GM21528 (cell line): Measurements from ENCODE around the gene SPAG9.

Source experiments
- ATAC-seq: cut with Tn5 transposase; IDR thresholded peaks from one replicate; pipeline ENCODE4 v1.9.1; 2021; ENCODE audit warnings: mild to moderate bottlenecking, moderate library complexity; ENCODE audit not compliant: unreplicated experiment, low FRiP score

Gene SPAG9

DNA sequence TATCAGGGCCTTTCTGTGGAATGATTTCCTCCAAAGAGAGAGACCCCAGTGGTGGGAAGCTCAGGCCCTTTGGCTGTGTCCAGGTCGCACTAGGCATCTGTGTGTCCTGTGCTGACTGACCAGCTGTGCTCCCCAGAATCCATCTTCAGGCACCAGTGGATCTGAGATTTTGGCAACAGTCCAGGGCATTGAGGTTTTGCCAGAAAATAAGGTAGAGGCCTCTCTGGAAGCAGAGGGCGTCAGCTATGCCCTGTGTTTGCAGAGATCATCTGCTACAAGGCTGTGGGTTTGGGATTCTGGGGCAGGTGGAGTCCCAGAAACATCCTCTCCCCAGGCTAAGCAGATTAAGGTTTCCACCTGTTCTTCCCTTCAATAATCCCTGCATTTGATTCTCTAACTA is 197.1 kb downstream of the SPAG9 start:
- no peak for ATAC-seq

DNA sequence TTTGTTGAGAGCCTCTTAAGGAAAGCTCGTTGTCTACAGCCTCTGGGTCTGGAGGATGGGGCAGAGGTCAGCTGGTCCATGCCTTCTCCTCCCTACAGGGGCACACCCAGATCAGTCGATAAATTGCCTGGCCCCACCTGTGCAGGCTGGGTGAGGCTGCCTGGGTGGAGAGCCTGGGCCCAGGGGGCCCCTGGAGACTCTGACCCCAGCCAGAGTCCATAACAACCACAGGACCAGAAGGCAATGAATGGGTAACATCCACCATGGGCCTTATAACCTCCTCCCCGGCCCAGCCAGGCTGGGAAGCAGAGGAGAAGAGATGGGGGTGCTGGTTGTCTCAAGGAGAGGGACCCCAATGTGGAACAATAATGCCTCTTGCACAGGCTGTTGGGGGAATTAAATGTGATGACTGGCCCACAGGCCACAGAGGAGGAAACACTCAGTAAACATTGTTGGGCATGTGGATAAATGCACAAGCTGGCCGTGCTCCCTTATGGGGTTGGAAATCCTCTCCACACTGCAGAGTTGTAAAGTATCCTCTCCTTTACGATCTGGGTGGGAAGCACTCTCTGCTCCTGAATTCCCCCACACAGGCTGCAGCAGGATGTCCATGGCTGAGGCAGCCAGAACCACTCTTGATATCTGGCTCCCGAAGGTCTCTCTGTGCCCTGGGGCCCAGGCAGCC is 197.8 kb downstream of the SPAG9 start:
- no peak for ATAC-seq

DNA sequence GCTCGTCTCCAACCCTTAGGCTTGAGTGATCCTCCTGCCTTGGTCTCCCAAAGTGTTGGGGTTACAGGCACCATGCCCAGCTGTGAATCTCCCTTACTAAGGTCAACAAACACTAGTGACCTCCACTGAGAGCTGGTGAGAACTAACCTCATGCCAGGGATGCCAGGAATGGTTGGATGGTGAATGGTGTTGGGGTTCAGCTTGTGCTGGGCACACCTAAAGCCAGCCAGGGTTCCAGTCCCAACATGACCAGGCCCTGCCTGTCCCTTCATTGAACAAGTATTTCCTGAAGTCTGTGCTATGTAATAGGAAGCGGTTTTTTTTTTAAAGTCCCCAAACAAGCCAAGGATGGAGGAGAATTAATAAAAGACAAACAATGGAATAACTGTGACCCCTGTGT is 198.6 kb downstream of the SPAG9 start:
- no peak for ATAC-seq

DNA sequence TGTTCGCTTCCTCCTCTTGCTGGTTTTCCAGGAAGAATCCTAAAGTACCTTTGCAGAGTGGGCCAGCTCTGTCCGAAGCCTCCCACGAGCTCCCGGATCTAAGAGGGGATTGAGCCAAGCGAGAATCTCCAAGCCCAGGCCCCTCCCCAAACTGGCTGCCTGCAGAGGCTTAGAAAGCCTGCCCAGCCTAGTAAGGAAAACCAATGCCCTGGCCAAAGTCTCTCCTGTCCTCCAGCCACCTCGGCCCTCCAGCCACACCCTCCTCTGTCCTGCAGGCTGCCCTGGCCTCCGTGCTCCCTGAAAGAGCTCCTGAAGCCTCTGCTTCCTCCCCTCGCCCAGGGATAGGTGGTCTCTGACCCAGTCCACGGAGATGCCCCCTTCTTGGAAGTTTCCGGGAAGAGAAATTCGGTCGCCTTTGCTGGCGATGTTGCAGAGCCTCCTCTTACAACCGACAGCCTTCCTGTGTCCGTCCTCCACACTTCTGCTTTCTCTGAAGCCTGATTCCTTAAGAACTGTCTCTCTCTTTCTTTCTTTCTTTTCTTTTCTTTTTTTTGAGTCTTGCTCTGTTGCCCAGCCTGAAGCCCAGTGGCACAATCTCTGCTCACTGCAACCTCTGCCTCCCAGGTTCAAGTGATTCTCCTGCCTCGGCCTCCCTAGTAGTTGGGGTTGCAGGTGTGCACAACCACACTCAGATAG is 199.6 kb downstream of the SPAG9 start:
- no peak for ATAC-seq

DNA sequence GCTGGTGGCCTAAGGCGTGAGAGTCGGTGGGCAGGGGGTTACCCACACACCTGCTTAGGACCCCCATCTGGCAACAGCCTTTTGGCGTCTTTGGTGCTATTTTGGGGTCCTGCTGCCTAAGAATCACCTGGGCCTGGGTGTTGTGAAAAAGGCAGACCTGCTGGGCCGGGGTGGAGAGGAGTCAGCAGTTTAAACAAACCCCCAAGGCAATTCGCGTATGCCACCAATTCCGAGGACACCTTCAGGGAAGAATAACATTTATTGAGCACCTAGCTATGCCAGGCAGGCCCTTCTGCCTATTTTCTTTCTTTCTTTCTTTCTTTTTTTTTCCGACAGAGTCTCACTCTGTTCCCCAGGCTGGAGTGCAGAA is 200.6 kb downstream of the SPAG9 start:
- no peak for ATAC-seq

DNA sequence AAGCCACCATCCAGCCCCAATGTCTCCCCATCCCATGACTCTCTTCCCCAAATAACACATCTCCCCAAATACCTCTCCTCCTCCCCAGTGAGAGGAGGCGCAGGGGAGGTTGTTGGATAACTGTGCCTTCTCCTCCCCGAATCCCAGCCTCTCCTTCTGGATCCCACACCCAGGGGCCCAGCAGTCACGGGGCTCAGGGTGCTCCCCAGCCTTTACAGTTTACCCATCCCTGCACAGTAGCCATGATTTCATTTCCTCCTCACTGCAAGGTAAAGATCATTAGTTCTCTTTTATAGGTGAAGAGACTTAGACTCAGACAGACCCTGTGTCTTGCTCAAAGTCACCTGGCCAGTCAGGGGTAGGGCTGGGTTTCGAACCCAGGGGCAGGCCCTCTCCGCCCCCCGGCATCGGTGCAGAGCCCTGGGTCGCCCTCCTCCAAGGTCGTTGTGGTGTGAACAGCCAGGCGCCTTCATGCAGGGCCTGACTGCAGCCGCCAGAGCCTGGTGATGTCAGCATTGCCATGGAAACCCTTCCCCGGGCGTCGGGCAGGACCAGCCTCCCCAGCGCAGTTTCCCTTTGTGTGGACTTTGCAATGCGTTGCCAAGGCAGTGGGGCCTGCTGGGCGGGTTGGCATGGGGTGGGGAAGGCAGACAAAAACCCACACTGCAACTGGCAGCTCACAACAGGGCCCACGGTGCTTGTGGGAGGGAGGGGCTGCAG is 201.2 kb downstream of the SPAG9 start:
- no peak for ATAC-seq

DNA sequence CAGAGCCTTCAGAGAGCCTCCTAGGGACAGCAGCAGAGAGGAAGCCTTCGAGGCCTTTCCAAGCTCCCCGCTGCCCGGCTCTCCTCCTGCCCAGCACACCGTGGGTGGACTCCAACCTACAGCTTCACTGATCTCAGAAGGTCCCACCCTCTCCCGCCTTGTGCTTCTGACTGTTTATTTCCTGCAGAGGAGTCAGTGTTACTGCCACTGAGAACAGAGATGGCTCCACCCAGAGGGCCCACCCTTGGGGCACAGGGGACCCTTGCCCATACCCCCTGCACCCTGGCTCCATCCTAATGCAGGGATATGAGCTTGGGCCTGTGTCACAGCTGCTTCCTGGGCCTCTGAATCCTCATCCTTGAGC is 201.8 kb downstream of the SPAG9 start:
- no peak for ATAC-seq

DNA sequence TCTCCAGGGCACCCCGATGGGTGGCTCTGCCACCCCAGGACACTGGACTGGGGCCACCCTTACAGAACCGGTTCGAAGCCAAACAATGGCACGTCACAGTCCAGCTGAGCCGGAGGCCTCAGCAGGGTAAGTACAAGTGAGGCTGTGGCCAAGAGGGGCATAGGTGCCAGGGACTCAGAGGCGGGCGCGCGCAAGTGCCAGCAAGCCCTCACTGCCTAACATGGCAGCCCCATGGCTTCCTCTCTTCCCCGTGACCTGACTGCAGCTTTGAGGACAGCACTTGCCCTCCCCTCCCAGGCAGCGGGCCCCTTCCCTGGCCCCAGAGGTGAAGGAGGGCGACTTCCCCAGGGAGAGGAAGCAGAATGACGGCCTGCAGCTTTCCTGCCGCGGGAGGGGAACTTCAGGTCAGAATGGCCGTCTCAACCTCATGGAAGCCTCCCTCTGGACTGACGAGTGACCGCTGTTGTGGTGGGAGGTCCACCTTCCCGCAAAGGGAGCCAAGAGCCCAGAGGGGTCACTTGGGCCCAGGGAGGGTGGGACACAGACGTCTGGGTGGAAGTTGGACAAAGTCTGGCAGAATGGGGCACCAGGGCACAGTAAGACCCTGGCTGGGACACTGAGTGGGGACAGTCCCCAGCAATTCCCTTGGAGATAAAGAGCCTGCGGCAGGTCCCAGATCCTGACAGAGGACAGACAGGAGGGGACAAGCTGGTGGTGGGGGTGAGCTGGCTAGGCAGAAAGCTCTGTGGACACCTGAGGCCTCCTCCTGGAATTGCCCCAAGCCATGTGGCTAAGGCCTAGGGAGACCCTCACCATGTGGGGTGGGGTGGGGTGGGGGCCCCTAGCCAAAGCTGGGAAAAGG is 202.4 kb downstream of the SPAG9 start:
- no peak for ATAC-seq

DNA sequence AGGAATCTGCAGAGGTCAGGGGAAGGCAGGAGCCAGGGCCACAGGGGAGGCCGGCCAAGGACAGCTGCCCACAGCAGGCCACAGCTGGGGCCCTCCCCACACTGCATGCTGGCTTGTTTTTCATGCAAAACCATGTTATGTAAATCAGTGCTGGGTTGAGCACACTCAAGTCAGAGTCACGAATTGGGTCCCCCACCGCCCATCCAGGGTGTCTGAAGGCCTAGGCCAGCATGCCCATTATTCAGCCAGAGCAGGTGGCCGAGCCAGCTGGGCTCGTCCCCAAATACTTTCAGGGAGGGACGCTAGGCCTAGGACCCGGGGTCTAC is 203.3 kb downstream of the SPAG9 start:
- ATAC-seq, result no peak

DNA sequence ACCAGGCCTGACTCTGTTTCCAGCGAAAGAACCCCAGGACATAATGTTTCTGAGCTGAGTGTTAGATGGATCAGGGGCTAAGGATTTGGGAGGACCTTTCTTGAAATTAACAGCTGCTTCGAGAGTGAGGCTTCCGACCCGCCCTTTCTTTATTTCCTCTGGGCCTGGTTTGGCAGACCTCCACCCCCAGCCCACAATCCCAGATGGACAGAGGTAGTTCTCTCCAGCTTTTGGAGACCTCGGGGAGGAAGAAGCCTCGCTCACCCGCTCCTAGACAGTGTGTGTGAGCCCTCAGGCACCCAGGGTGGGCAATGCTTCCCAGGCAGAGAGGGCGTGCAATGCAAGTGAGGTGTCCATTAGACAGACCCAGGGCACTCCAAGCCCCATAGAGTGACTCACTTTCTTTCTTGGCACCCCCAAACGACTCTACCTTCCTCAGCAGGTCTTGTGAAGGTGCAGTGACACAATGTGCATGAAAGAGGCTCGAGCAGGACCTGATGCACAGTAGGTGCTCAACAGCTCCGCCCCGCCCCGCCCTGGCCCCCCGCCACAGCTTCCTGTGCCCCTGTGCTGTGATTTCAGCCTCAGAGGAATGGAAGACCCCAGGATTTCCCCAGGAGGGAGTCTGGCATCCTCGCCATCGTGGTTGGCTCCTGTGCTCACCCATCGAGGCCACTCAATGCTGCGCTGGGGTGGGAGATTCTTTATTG is 203.8 kb downstream of the SPAG9 start:
- ATAC-seq, result no peak

DNA sequence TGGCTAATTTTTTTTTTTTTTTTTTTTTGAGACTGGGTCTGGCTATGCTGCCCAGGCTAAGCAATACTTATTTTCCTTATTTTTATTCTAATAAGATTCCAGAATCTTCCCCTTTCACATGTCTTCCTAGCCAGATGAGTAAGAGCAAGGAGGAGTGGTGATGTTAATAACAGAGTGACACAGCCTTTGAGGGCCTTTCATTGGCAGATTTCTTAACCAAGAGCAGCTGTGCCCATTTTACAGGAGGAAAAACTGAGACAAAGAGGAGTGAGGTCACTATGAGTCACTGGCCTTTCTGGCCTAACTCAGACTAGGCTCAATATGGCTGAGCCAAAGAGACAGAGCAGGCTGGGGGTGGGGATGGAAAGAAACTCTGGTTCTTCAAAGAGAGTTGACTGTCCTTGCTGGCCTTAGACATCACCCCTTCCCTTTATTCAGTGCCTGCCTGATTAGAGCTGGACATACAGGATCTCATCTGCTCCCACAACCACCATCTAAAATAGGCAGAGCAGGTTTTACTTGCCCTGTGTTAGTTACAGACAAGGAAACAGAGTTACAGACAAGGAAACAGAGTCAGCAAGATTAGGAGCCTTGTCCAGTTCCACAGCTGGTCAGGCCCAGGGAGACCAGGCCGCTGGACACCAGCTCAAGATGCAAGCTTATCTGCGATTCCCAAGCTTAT is 204.5 kb downstream of the SPAG9 start:
- no peak for ATAC-seq

DNA sequence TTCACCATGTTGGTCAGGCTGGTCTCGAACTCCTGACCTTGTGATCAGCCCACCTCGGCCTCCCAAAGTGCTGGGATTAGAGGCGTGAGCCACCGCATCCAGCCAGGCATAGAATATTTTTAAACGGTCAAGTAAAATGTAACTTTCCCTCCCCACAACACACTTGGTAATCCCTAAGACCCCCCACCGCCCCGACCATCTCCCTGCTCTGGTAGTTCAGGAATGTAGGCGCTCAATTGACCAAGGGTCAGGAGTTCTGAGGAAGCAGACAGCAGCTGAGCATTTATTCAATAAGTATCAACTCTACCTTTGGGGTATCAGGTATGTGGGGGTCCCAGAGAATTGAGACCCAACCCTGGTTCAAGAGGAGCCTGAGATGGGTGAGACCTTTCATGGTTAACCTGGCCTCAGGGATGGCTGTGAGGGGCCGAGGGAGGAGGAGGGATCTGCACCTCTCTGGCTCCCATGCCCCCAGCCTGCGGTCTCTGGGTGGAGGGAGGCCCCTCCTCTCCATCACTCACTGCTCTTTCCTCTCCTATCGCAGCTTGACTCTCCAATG is 206.1 kb downstream of the SPAG9 start:
- ATAC-seq, result no peak

DNA sequence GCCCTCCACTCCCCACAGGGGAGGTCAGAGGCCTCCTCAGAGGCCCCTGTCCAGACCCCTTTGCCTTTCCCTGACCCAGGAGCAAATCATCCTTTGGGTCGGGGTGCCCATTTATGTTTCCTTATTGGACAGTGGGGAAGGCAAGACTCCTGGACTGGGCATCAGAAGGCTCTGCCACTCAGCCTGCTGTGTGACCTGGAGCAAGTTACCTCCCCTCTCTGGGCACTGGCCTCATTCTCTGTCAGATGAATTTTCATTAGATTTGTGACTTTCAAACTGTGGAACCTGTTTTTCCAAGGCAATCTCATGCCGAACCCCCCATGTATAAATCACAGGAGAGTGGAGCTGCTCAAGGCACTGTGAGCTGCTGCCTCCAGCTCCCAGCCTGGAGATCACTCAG is 207.5 kb downstream of the SPAG9 start:
- no peak for ATAC-seq
